Subcutaneous adipose tissue (tissue), 4 donors: Measurements from ENCODE around the gene EME1. TPM values are rescaled to one million over a fixed set of nuclear protein-coding genes. Genes with fewer than 3 reads are reported as not detected.

Source experiments
- total RNA-seq, 4 donors: library from RNA; depleted of rRNA; stranded (reverse); fragments of >200 nt; gene quantifications; one replicate each; pipeline ENCODE4 v1.1.0, GENCODE V29; 2016
- TF ChIP-seq, protein P1 (sequence below): fragments of 450-650 bp; IDR thresholded peaks from one replicate; pipeline ENCODE4 v1.5.1; 2016; ENCODE audit warnings: low read depth, mild to moderate bottlenecking, control low read depth, antibody characterized with exemption, moderate library complexity

Gene EME1
- total RNA-seq, 4 donors from 2014 or later, result 0.88 to 1.3 (median 1.2) TPM; not detected in 1

DNA sequence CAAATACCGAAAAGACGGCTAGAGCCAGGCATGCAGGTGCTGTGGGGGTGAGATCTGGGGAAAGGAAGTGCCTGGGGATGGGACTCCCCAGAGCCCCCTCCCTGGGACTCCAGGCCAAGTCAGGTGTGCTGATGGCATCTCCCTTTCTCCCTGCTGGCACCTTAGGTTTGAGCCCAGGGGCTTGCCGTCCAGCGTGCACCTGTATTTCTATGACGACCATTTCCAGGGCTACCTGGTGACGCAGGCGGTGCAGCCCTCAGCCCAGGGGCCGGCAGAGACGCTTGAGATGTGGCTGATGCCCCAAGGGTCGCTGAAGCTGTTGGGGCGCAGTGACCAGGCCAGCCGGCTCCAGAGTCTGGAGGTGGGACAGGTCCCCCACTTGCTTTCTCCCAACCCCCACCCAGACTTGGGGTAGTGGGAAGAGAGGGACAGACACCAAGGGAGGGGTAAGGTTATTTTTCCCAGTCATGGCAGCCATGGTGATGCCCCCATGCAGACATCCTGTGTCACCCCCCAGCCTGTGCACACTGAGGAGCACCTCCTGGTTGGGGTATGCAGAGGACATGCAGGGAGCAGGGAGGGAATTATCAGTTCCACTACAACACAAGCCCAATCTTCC lies 16.0 kb upstream of the EME1 start:
- TF ChIP-seq, protein P1, sequence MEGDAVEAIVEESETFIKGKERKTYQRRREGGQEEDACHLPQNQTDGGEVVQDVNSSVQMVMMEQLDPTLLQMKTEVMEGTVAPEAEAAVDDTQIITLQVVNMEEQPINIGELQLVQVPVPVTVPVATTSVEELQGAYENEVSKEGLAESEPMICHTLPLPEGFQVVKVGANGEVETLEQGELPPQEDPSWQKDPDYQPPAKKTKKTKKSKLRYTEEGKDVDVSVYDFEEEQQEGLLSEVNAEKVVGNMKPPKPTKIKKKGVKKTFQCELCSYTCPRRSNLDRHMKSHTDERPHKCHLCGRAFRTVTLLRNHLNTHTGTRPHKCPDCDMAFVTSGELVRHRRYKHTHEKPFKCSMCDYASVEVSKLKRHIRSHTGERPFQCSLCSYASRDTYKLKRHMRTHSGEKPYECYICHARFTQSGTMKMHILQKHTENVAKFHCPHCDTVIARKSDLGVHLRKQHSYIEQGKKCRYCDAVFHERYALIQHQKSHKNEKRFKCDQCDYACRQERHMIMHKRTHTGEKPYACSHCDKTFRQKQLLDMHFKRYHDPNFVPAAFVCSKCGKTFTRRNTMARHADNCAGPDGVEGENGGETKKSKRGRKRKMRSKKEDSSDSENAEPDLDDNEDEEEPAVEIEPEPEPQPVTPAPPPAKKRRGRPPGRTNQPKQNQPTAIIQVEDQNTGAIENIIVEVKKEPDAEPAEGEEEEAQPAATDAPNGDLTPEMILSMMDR, result no peak

- TF ChIP-seq, protein P1, result no peak
Observed at GRCh38 chr17:50358177-50358576, 14.9 kb upstream of the EME1 start.

DNA sequence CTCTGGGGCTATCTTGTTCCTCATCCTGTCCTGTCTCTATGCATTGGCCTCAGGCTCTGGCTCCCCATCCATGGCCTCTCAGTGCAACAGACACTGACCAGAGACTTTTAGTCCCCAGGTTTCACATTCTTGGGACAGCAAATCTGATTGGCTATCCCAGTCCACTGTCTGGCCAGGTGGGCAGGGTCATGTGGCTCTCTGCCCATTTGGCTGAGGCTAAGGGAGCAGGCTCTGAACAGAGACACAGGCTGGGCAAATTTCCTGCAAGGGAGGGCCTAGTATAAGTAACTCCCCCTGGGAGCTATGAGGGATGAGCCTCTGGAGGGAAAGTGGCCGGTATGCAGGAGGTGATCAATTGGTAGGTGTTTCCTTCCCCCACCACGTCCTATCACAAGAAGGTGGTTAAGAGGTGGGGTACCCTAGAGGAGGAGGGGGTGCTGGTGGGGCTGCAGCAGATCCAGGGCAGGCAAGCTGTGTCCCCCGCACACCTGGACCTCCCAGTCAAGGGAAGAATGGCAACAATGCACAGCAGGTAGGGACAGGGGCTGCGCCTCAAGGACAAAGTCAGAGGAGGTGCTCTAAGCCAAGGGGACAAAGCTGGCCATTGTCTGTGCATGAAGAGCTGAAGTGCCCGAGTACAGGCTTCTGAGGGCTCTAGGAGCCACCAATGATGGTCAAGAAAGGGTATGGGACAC lies 13.9 kb upstream of the EME1 start:
- TF ChIP-seq, protein P1, result no peak

- TF ChIP-seq, protein P1, result no peak
Observed at GRCh38 chr17:50359998-50360461, 13.0 kb upstream of the EME1 start.

- TF ChIP-seq, protein P1, result no peak
Observed at GRCh38 chr17:50360486-50361115, 12.4 kb upstream of the EME1 start.

- TF ChIP-seq, protein P1, result no peak
Observed at GRCh38 chr17:50361561-50362480, 11.2 kb upstream of the EME1 start.
